Lower leg skin (tissue), 4 donors: ENCODE measurements around the gene LPIN1. TPM values are rescaled to one million over a fixed set of nuclear protein-coding genes. Genes with fewer than 3 reads are reported as not detected.

Source experiments
- DNase-seq, 2 donors: peaks; one replicate each; pipeline ENCODE4 v3.0.0-alpha.2; 2019; ENCODE audit warnings: low spot score in 2 of 2
- H3K4me3 ChIP-seq: fragments of 200-600 bp; sonication (generic); 2 replicates; pipeline ENCODE4 v1.5.1; 2017; ENCODE audit warnings: mild to moderate bottlenecking, low read depth; ENCODE audit not compliant: poor library complexity, severe bottlenecking
- POLR2A ChIP-seq, 2 donors: fragments of 450-650 bp; IDR thresholded peaks; one replicate each; pipeline ENCODE4 v1.6.1; 2016 to 2017; ENCODE audit warnings: antibody characterized with exemption in 2 of 2, mild to moderate bottlenecking in 1 of 2, moderate library complexity in 1 of 2
- WGBS, 2 donors: methylation state at CpG; one replicate each; pipeline ENCODE4 v1.1.5; 2018; 5-methylcytosine and 5-hydroxymethylcytosine counted together
- intact Hi-C: fragments of 100-400 bp; cut with DNase I; formaldehyde crosslinking; loops from one replicate; pipeline ENCODE4 v1.15.0; 2023; ENCODE audit warnings: low total_unique reads
- total RNA-seq, 4 donors: library from RNA; depleted of rRNA; stranded (reverse); fragments of >200 nt; gene quantifications; one replicate each; pipeline ENCODE4 v1.1.0, GENCODE V29; 2016
- TF ChIP-seq, protein P1 (sequence below), 3 donors: fragments of 450-650 bp; IDR thresholded peaks; one replicate each; pipeline ENCODE4 v1.5.1; 2016; ENCODE audit warnings: antibody characterized with exemption in 3 of 3, mild to moderate bottlenecking in 3 of 3, moderate library complexity in 2 of 3

The LPIN1 gene
- total RNA-seq, 4 donors from 2014 or later = 15.6 to 45.8 (median 35.0) TPM

DNA sequence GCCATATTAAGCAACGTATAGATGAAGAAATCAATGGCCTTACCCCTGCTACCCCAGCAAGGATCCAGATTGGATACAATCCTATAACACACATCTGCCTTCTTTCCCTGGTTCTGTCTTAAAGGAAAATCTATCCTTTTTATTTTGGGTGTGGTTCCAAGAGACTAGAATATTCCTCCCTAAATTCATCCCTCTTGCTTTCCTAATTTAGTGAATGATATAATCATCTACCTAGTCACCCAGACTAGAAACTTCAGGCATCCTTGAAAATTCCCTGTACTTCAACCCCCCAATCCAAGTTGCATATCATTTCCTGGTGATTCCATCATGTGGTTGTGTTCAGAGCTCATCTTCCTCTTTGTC, 35.1 kb upstream of the LPIN1 start:
- 53 to 57% methylated on average over 1 of the region's 1 CpG for WGBS, 2 donors
- DNase-seq = no peak
- TF ChIP-seq, protein P1, sequence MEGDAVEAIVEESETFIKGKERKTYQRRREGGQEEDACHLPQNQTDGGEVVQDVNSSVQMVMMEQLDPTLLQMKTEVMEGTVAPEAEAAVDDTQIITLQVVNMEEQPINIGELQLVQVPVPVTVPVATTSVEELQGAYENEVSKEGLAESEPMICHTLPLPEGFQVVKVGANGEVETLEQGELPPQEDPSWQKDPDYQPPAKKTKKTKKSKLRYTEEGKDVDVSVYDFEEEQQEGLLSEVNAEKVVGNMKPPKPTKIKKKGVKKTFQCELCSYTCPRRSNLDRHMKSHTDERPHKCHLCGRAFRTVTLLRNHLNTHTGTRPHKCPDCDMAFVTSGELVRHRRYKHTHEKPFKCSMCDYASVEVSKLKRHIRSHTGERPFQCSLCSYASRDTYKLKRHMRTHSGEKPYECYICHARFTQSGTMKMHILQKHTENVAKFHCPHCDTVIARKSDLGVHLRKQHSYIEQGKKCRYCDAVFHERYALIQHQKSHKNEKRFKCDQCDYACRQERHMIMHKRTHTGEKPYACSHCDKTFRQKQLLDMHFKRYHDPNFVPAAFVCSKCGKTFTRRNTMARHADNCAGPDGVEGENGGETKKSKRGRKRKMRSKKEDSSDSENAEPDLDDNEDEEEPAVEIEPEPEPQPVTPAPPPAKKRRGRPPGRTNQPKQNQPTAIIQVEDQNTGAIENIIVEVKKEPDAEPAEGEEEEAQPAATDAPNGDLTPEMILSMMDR (IDR thresholded peaks at IDR 0.05) = no peak
- TF ChIP-seq POLR2A (IDR thresholded peaks at IDR 0.05) = no peak
- H3K4me3 ChIP-seq = no peak overlapping the region
- intact Hi-C loops = no loop called here

GRCh38 chr2:11711751-11712150, 34.7 kb upstream of the LPIN1 start:
- intact Hi-C loops = no loop called here
- TF ChIP-seq, protein P1 (IDR thresholded peaks at IDR 0.05) = no peak
- no peak for TF ChIP-seq POLR2A (IDR thresholded peaks at IDR 0.05)
- H3K4me3 ChIP-seq = no peak overlapping the region
- WGBS, 2 donors = 83% methylated on average over 8 of the region's 8 CpGs
- DNase-seq = no peak

DNA sequence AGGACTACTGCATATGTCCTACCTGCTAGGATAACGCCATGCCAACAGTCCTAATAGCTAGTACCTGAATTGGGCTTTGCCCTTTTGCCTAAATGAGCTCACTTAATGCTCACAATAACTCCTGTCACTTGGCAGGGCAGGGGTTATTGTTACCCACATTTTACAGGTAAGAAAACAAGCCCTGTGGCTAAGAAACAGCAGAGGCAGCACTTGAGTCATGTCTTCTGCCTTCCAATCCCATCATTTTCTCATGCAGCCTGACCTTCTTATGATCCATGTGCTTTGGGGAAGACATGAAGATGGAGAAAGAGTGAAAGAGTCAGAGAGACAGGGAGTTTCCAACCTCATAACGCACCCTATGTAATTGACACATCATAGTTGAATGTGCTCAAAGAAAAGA, 33.6 kb upstream of the LPIN1 start:
- 89 to 92% methylated on average over 2 of the region's 2 CpGs for WGBS, 2 donors
- intact Hi-C loops = no loop called here
- DNase-seq = no peak
- no peak overlapping the region for H3K4me3 ChIP-seq
- TF ChIP-seq, protein P1 (IDR thresholded peaks at IDR 0.05) = no peak
- no peak for TF ChIP-seq POLR2A (IDR thresholded peaks at IDR 0.05)

DNA sequence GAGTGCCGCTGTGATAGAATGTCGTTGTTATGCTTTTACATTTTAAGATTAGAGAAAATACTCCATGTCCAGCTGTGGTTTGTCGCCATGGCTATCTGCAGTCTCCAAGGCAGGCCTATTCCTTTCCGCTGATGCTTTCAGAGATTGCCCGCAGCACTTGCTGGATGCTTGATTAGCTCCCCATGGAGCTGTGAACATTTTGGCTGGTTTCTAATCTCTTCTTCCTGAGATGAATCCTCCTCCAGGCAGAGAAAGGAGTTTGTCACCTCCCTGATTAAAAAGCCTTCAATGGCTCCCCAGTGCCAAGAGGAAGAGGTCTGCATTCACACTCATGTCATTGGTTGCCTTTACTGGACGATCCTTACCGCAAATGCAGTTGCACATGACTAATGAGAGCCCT, 32.6 kb upstream of the LPIN1 start:
- WGBS, 2 donors = 88 to 95% methylated on average over 7 of the region's 7 CpGs
- no peak for DNase-seq
- H3K4me3 ChIP-seq = no peak overlapping the region
- TF ChIP-seq POLR2A (IDR thresholded peaks at IDR 0.05) = no peak
- TF ChIP-seq, protein P1 (IDR thresholded peaks at IDR 0.05) = no peak
- intact Hi-C loops = no loop called here

- intact Hi-C loops = no loop called here
- TF ChIP-seq POLR2A (IDR thresholded peaks at IDR 0.05) = no peak
- TF ChIP-seq, protein P1 (IDR thresholded peaks at IDR 0.05) = no peak
- no peak overlapping the region for H3K4me3 ChIP-seq
- DNase-seq = no peak
- 87 to 94% methylated on average over 12 of the region's 12 CpGs for WGBS, 2 donors
Measured at GRCh38 chr2:11715987-11716652, 30.3 kb upstream of the LPIN1 start.
